Measurements from ENCODE around the gene RHBDD1. TPM values are rescaled to one million over a fixed set of nuclear protein-coding genes. Genes with fewer than 3 reads are reported as not detected.

The RHBDD1 gene
- total and polyA plus RNA-seq, 2 donors (not counting 3 experiments of a cell fraction or from before 2014, with no cell fraction given): 6.8 to 19.4 TPM

- H4K20me1 ChIP-seq (replicated peaks; ENCODE audit: control insufficient read depth, extremely low read depth, insufficient read depth, low read length): no peaks in the 10 kb centered on the region
- H3K4me2 ChIP-seq (ENCODE audit: insufficient read depth, low read length): no peak overlapping the region
- no peaks in the 10 kb centered on the region for H3K4me1 ChIP-seq (ENCODE audit: control insufficient read depth, extremely low read depth, insufficient read depth, low read length)
- no peak overlapping the region for H3K4me3 ChIP-seq (replicated peaks in 1 of 3; ENCODE audit: insufficient read depth in 1 of 3, low read depth in 1 of 3, low read length in 3 of 3)
- H3K79me2 ChIP-seq (ENCODE audit: control insufficient read depth, insufficient read depth, low read length): no peaks in the 10 kb centered on the region
- H3K36me3 ChIP-seq (ENCODE audit: control insufficient read depth in 2 of 2, extremely low read depth in 1 of 2, insufficient read depth in 2 of 2, low read length in 2 of 2): no peaks in the 10 kb centered on the region
- no TSS peak for BruUV-seq (replicated peaks)
- TF ChIP-seq MAX (IDR thresholded peaks at IDR 0.05; ENCODE audit: insufficient read depth, insufficient read length) (no peak), GATA2 (IDR thresholded peaks at IDR 0.05; ENCODE audit: insufficient read depth, insufficient read length, low read depth, low read length) (no peak), POLR2AphosphoS5 (IDR thresholded peaks at IDR 0.05; ENCODE audit: insufficient read depth, low read depth, low read length) (no peak), MYC (IDR thresholded peaks at IDR 0.05; ENCODE audit: low read depth, low read length) (no peak), POLR2A (IDR thresholded peaks at IDR 0.05; ENCODE audit: low read depth, low read length) (no peak), EZH2 (IDR thresholded peaks at IDR 0.05; ENCODE audit: borderline replicate concordance, low read depth, low read length, severe bottlenecking) (no peak), CTCF (IDR thresholded peaks at IDR 0.05; ENCODE audit: extremely low read depth in 1 of 2, insufficient read depth in 1 of 2, low read depth in 1 of 2, low read length in 2 of 2) (no peak), JUN (IDR thresholded peaks at IDR 0.05; ENCODE audit: borderline replicate concordance, insufficient read depth, insufficient read length, low read depth) (no peak), FOS (IDR thresholded peaks at IDR 0.05; ENCODE audit: borderline replicate concordance, insufficient read depth, low read length) (no peak)
- FAIRE-seq (no peak), DNase-seq (ENCODE audit: low read depth, low spot score) (no peak)
- dilution Hi-C loops (cut with MboI; ENCODE audit: extremely low pct_ligation_motif_present, low sequenced_read_pairs) (no loop called here), intact Hi-C loops (cut with micrococcal nuclease) (no loop called here)
- no peak overlapping the region for H2AFZ ChIP-seq (ENCODE audit: low read depth, low read length)
- no peak overlapping the region for H3K9ac ChIP-seq (replicated peaks; ENCODE audit: extremely low read depth, insufficient read depth, low read length)
- no peaks in the 10 kb centered on the region for H3K9me1 ChIP-seq (replicated peaks; ENCODE audit: control insufficient read depth, extremely low read depth, insufficient read depth, low read length)
- no peaks in the 10 kb centered on the region for H3K27me3 ChIP-seq (ENCODE audit: control insufficient read depth in 2 of 2, insufficient read depth in 2 of 2, low read length in 2 of 2)
- H3K27ac ChIP-seq (ENCODE audit: insufficient read depth, low read depth, low read length): no peak overlapping the region
- POLR2A ChIA-PET: no interaction called here
- CTCF ChIA-PET: no interaction called here
- no peaks in the 10 kb centered on the region for H3K9me3 ChIP-seq (replicated peaks; ENCODE audit: control insufficient read depth, insufficient read depth, low read length)
Measured at GRCh38 chr2:226881287-226881686, 45.4 kb downstream of the RHBDD1 start.
